Measurements from ENCODE around the gene KIF2C. TPM values are rescaled to one million over a fixed set of nuclear protein-coding genes. Genes with fewer than 3 reads are reported as not detected.
A peak's percentile ranks its signal among the peaks of the same experiment; 100 is the strongest.

Gene KIF2C
- total RNA-seq, 1 experiment from 2014 or later: 98.7 TPM

- peaks cover 7% of the 10 kb centered on the region; the same call in 1 of the 2 replicates for H3K36me3 ChIP-seq (ENCODE audit: low read depth, low read length)
- no peaks in the 10 kb centered on the region for H3K27me3 ChIP-seq (ENCODE audit: low read length)
- H3F3A ChIP-seq (ENCODE audit: low read length, unreplicated experiment): peaks cover 3% of the 10 kb centered on the region
- H3K27ac ChIP-seq (ENCODE audit: low read length): no peak overlapping the region
- H3K79me2 ChIP-seq (ENCODE audit: low read length): peaks cover 22% of the 10 kb centered on the region
- H3K4me3 ChIP-seq (ENCODE audit: low read length): peak overlapping the region; percentile 98
- TF ChIP-seq EZH2phosphoT487 (IDR thresholded peaks at IDR 0.05; ENCODE audit: borderline replicate concordance, low read length) (no peak), CTCF (conservative IDR thresholded peaks at IDR 0.05; ENCODE audit: low read depth, low read length) (no peak), EZH2 (IDR thresholded peaks at IDR 0.05; ENCODE audit: low read length, unreplicated experiment) (no peak)
- peaks cover 12% of the 10 kb centered on the region for H4K20me1 ChIP-seq (ENCODE audit: low read length)
- H3K9me2 ChIP-seq (replicated peaks; ENCODE audit: low read length): no peaks in the 10 kb centered on the region
- peak overlapping the region; percentile 100 for H3K4me2 ChIP-seq (ENCODE audit: low read length)
- no peak for DNase-seq
- ATAC-seq: no peak
- no TSS peak for BruUV-seq (replicated peaks)
- intact Hi-C loops (cut with micrococcal nuclease): no loop called here
- H3K4me1 ChIP-seq (ENCODE audit: insufficient read depth, low read length): peaks cover 21% of the 10 kb centered on the region
- H3K9ac ChIP-seq (ENCODE audit: low read length): no peak overlapping the region
- CTCF ChIA-PET: interaction anchor here (0.6 kb wide), 1 partner anchor 210 kb away, joined by 3 read pairs; the partner anchor contains the start of gene UROD
- POLR2A ChIA-PET (ENCODE audit: unreplicated experiment): interaction anchor here (0.7 kb wide), 1 partner anchor 1151 kb away, joined by 17 read pairs; no protein-coding TSS in a partner anchor
- no peaks in the 10 kb centered on the region for H3K9me3 ChIP-seq (ENCODE audit: low read length)
- H2AFZ ChIP-seq (ENCODE audit: low read length): no peak overlapping the region
Measured at GRCh38 chr1:44801491-44802305, 62.1 kb downstream of the KIF2C start.

- Histone ChIP-seq H3K4me1 (ENCODE audit: insufficient read depth, low read length) (peaks cover 29% of the 10 kb centered on the region), H3K9ac (ENCODE audit: low read length) (no peak overlapping the region), H3K9me2 (replicated peaks; ENCODE audit: low read length) (no peaks in the 10 kb centered on the region), H3K9me3 (ENCODE audit: low read length) (no peaks in the 10 kb centered on the region), H3K79me2 (ENCODE audit: low read length) (peaks cover 22% of the 10 kb centered on the region), H3K27ac (ENCODE audit: low read length) (no peak overlapping the region), H3K27me3 (ENCODE audit: low read length) (no peaks in the 10 kb centered on the region), H3K36me3 (ENCODE audit: low read depth, low read length) (peaks cover 7% of the 10 kb centered on the region; the same call in 1 of the 2 replicates), H3F3A (ENCODE audit: low read length, unreplicated experiment) (peaks cover 5% of the 10 kb centered on the region), H3K4me2 (ENCODE audit: low read length) (peak overlapping the region; percentile 100), H3K4me3 (ENCODE audit: low read length) (peak overlapping the region; percentile 98), H4K20me1 (ENCODE audit: low read length) (peaks cover 12% of the 10 kb centered on the region), H2AFZ (ENCODE audit: low read length) (no peak overlapping the region)
- intact Hi-C loops (cut with micrococcal nuclease): no loop called here
- ATAC-seq (no peak), DNase-seq (no peak)
- TF ChIP-seq CTCF (conservative IDR thresholded peaks at IDR 0.05; ENCODE audit: low read depth, low read length): no peak
- TF ChIP-seq EZH2phosphoT487 (IDR thresholded peaks at IDR 0.05; ENCODE audit: borderline replicate concordance, low read length): no peak
- no peak for TF ChIP-seq EZH2 (IDR thresholded peaks at IDR 0.05; ENCODE audit: low read length, unreplicated experiment)
- no TSS peak for BruUV-seq (replicated peaks)
- CTCF ChIA-PET: no interaction called here
- POLR2A ChIA-PET (ENCODE audit: unreplicated experiment): no interaction called here
Measured at GRCh38 chr1:44802306-44803061, 62.8 kb downstream of the KIF2C start.
